GM15510 (cell line): ENCODE data around the gene VIT.

ENCODE experiments used
- POLR2A ChIP-seq: IDR thresholded peaks from 3 replicates; pipeline ENCODE4 v1.6.1; 2011; ENCODE audit warnings: borderline replicate concordance; ENCODE audit not compliant: insufficient read length; ENCODE audit errors: extremely low read depth

Gene VIT

DNA sequence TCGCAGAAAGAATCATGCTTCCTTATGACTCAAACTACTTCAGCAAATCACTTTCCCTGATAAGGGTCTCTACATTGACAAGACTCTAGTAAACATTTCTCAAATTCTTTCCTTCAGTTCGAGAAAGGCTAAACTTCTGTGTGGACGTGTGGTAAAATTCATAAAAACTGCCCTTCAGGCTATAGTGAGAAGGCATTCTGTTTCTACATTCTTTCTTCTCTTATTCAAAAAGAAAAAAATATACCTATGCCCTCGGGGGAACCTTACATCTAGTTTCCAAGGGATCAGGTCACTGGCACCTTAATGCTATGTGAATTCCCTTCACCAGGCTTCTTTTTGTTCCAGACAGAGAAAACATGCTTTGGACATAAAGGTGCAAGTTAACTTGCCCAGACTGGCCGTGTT lies 4.9 kb downstream of the VIT start:
- TF ChIP-seq POLR2A = no peak

DNA sequence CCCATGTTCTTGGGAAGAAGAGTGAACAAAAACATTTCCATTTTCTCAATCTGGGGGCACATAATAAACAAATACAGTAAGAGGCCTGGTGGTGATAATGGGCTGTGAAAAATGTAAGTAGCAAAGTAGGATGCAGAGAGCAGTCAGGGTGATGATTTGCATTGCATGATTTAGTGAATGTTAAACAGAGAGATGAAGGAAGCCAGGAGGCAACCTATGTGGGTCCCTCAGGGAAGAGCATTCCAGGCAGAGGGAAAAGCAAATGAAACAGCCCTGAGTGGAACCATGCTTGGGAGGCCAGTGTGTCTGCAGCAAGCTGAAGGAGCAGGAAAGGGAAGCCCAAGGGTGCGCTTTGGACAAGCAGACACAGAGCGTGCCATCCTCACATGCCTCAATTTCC lies 5.4 kb downstream of the VIT start:
- TF ChIP-seq POLR2A = no peak

DNA sequence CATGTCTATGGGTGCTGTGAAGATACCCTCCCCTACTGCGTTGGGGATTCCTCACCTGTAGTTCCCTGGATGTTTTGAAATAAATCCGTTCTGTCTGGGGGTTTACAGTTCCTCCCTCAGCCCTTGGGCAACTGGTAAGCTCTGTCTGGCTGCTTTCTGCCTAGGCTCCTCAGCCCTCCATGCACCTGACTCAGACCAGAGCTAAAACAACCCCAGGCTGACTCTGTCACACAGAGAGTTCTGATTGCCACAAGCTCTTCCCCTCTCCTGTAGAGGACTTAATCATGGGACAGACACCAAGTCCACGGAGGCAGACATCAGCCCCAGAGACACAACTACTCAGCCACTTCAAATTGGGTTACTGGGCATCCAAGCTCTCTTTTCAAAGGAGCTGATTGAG lies 6.3 kb downstream of the VIT start:
- TF ChIP-seq POLR2A = no peak

DNA sequence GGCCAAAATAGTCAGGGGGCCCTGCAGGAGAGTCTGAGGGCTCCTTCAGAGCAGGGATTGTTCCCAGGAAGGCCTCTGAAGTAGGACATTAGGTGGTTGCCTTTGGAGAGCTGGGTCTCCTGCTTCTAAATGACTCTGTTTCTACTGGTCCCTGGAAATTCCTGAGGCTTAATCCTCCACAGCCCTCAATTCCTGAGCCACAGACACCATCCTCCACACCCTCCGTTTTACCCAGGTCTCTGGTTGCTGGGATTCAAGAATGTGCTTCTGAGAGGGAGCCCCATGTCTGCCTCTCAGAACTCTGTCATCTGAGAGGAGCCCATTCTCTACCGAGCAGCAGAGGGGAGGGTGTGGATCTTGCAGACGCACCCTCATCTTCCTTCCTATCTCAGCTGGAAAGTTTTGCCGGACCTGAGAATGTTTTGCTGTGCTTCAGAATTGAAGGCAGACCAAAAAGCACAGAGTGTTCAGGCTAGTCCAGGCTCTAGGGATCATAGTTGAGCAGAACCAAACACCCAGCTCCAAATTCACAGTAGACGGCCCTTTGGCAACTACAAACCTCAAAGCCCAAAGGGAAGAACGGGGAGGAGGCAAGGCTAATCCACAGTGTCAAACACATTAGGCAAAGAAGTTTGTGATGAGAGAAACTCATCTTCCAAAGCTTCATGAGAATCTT lies 8.1 kb downstream of the VIT start:
- TF ChIP-seq POLR2A = no peak

DNA sequence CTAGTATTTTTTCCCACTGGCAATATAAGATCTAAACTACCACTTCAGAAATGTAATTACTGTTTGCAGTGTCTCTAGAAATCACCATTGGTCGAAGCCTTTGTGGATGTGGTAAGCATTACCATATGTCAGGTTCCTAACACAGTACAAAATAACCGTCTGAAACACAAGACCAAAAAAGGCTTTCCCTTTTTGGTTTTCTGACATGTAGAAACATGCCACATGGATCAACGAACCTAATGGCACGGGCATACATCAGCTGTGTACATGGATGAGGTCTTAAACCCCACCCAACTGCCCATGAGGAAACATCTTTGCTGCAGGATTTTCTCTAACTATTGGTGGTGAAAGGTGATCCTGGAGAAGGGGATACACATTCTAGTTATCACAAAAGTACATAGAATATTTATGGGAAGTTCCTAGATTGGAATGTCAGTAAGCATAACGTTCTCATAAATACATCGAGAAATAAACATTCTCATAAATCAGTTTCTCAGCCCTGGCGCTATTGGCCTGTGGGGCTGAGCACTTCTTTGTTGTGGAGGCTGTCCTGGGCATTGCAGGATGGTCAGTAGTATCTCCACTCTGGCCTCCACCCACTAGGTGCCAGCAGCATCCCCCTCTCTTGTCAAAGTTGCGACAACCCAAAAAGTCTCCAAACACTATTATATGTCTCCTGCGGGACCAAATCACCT lies 9.0 kb downstream of the VIT start:
- TF ChIP-seq POLR2A = no peak

DNA sequence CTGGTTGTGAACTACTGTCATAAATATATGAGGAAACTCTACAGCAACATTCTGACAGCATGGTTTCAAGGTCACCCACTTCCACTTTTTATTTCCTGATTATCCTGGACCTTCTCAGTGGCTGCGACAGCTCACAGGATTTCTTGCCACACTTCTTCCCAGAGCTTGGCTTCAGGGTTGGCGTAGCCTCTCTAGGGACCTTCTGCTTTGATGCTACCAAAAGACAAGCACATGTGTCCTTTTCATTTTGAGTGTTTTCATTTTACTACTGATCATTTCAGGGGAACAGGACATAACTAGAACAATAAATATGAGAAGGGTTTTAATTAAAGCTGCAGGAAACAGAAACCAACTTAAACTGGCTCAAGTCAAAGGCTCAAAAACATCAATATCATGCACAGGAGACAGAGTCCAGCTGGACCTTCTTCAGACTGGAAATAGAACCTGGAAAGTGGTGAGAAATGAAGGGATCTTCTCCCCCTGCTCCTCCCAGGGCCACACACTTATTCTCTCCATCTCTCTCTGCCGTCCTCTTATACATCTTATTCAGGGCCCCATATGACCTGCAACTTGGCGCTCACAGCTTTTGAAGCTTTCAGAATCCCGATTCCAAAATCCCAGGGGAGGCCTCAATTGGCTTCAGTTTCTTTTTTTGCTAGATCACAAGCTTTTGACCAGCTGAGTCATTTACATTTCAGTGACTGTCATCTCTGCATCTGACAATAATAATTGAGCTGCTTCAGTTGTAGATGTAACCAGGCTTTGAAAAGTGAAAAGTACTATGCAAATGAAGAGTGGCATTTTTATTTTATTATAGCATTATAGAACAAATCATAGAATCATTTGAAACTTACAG lies 9.7 kb downstream of the VIT start:
- no peak for TF ChIP-seq POLR2A

DNA sequence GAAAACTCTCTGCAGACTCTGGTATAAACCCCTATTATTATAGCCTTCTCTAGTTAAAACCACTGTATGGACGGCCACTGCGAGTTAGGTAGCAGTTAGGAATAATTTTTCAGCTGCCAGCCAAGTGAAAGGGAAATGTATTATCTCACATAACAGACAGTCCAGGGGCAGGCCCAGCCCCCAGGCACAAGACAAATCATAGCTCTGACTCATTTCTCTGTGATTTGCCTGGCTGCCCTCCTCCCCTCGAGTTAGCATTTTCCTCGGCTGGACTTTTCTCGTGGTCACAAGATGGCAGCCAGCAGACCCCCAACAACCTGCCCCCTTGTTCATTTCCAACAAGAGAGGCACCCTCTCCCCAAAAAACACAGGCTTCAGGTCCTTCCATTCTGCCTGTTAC lies 10.5 kb downstream of the VIT start:
- no peak for TF ChIP-seq POLR2A

DNA sequence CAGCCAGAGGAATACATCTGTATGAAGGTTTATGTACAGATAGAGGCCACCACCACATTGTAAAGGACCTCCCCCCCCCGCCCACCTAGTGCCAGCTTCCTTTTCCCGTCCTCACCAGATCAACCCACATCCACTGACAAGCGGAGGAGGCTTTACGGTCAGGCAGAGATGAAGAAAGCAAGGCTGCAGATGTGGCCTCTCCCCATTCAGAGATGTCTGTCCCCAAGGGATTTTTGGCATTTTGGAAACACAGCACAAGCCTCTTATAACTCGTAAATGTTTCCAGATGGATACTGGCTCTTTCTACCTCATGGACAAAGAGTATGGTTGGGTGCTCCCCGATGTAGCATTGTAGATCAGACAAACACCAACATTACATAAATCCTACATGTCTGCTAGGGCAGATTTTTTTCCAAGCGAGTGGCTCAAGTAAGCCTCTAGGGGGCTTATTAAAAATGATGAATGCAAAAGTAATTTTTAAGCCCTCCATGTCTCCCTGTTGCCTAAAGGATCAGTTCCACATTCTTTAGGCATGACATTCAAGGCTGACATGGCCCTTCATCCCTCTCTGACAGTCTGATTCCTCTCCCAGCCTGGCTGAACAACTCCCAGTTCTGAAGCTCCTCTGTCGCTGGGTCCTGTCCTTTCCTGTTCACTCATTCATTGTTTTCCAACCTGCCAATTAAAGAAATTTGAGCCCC lies 11.7 kb downstream of the VIT start:
- TF ChIP-seq POLR2A = no peak

DNA sequence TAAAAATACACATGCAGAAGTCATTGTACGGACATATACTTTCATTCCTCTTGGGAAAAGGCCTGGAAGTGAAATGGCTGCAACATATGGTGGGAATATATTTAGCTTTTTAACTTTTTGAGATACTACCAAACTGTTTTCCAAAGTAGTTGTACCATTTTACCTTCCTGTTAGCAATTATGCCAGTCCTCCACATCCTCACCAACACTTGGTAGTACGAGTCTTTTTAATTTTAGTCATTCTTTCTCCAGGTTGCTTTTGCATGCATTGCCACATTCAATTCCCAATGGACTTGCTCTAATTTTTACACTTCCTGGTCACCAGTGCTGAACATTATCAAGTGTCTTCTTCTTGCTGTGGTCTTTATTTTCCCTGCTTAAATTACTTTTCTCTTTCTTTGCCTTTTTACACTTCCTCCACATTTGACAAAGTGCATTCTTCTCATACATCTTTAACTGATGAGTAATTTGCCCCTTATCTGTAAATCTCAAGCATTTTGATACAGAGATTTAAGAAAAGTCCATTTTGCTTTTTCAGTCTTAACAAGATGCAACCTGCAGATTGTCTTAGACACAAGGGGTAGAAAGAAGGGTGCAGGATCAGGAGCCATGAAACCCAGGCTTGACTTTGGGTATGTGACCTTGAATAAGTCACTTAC lies 14.5 kb downstream of the VIT start:
- no peak for TF ChIP-seq POLR2A

DNA sequence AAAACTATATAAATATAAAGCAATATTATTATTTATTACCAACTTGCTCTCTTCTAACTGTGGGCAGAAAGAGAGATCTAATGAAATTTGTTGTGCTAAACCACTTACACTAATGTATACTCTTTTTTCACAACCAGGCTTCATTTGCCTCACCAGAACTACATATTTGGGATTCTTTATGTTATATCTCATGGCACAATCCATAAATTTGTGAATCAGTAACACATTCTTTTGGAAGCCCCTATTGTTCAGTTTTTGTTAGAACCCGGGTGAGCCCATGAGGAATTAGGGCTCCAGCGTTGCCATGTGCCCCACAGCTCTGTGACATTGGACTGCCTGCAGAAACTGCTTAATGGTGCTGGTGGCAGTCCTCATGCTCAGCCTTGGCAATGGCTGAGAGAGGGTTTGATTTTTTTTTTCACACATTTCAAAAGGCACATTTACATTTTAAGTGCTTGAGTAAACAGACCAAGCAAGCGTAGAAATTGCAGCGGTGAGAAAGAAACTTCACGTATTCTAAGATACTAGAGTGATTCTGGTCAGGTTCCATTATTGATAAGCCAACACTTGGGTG lies 15.3 kb downstream of the VIT start:
- no peak for TF ChIP-seq POLR2A

DNA sequence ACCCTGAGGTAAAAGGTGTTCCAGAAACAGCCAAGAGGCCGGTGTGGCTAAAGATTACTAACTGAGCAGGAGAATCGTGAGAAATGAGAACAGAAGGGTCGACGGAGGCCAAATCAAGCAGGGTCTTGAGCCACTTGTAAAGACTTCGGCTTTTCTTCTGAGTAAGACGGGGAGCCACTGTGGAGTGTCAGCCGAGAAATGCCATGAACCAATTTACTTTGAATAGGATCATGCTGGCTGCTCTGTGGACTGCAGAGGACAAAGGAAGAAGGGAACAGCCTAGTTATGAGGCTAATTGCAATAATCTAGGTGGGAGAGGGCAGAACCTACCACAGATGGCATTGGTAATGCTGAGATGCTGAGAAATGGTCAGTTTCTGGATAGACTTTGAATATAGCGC lies 16.8 kb downstream of the VIT start:
- TF ChIP-seq POLR2A = no peak

DNA sequence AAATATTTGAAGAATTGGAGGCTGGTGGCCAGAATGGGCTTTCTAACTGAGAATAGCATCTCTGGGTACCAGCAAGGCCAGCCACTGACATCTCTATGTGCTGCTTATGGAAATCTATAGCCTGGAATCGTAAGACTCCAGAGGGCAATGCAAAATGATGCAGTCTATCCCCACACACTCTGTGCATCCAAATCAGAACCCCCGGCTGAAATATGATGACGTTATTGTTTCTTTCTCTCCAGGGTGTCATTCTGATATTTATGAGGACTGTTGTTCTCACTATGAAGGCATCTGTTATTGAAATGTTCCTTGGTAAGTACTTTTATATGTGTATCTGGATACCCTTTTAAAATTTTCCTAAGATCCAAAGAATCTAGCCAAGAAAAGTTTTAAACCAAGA lies 19.6 kb downstream of the VIT start:
- no peak for TF ChIP-seq POLR2A

DNA sequence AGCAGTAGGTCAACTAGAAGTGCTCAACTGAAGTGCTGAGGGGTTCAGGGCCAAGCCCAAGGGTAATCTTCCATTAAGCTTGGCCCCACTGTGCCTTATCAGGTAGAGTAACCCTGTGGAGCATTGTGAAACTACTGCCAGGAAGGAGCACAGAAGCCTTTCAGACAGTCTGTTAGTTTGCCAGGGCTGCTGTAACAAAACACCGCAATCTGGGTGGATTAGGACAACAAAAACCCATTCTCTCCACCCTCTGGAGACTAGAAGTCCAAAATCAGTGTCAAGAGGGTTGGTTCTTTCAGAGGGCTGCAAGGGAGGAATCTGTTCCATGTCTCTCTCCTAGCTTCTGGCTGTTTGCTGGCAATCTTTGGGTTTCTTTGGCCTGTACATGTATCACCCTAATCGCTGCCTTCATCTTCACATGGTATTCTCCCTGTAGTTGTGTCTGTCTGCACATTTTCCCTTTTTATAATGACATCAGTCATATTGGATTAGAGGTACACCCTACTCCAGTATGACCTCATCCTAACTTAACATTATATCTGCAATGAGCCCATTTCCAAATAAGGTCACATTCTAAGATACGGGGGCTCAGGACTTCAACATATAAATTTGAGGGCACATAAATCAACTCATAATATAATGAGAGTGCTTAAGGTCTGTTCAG lies 21.2 kb downstream of the VIT start:
- no peak for TF ChIP-seq POLR2A

DNA sequence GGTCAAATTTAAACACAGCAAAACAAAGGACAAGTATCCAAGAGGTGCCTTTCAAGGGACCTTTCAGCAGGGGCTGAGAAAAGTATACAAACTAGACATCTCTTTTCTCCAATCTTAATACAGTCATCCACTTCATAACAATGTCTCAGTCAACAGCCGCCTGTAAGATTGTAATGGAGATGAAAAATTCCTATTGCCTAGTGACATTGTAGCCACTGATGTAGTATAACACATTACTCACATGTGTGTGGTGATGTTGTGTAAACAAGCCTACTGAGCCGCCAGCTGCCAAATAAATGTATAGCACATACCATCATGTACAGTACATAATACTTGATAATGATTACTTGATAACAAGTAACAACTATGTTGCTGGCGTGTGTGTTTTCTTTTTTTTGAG lies 31.0 kb downstream of the VIT start:
- TF ChIP-seq POLR2A = no peak

DNA sequence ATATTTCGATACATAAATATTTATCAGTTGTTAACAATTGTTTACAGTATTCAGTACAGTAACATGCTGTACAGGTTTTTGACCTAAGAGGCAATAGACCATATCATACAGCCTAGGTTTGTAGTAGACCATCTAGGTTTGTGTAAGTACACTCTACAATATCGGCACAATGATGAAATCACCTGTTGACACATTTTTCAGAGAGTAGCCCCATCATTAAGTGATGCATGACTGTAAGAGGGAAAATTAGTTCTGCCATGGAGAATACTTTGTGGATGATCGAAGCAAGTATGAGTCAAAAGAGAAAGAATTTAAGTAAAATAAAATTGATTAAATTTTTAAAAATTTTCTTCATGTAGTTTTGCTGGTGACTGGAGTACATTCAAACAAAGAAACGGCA lies 32.6 kb downstream of the VIT start:
- no peak for TF ChIP-seq POLR2A
